HEK293 (cell line): ENCODE results near the gene CMTM5.

Experiments
- CTCF ChIA-PET: fragments of 350-600 bp; formaldehyde crosslinking; extraction: SDS; loops from one replicate; lab custom pipeline; 2021; ENCODE audit warnings: antibody characterized with exemption; lab: Yijun Ruan, JAX
- POLR2A ChIA-PET: fragments of 300-600 bp; formaldehyde crosslinking; extraction: SDS; loops from one replicate; lab custom pipeline; 2020; ENCODE audit warnings: antibody characterized with exemption, inconsistent platforms; lab: Yijun Ruan, JAX
- H3K27ac ChIP-seq: fragments of 200-500 bp; sonication (Bioruptor generic); 2 replicates; pipeline ENCODE4 v1.5.1; 2014; ENCODE audit warnings: low read depth, low read length, control low read depth, inconsistent platforms; ENCODE audit errors: extremely low read depth
- H3K36me3 ChIP-seq, 2 experiments: fragments of 200-500 bp in 1 of 2; sonication (Bioruptor generic) in 1 of 2; 1 replicate in 1 of 2; 2 replicates in 1 of 2; pipeline ENCODE4 v1.5.1; 2014 to 2017; ENCODE audit warnings: inconsistent platforms in 2 of 2, low read length in 2 of 2; ENCODE audit not compliant: control insufficient read depth in 2 of 2, insufficient read depth in 1 of 2
- H3K4me1 ChIP-seq: fragments of 200-500 bp; sonication (Bioruptor generic); 2 replicates; pipeline ENCODE4 v1.5.1; 2014; ENCODE audit warnings: mild to moderate bottlenecking, low read length, inconsistent platforms; ENCODE audit not compliant: control insufficient read depth, insufficient read depth
- H3K4me3 ChIP-seq: 2 replicates; pipeline ENCODE4 v1.5.1; 2011; ENCODE audit warnings: low read depth, mild to moderate bottlenecking, control low read depth, low read length, moderate library complexity
- H3K9me3 ChIP-seq: fragments of 200-500 bp; sonication (Bioruptor generic); 2 replicates; pipeline ENCODE4 v1.5.1; 2014; ENCODE audit warnings: low read depth, low read length, inconsistent platforms; ENCODE audit not compliant: control insufficient read depth, insufficient read depth
- GLI2 ChIP-seq: fragments of 450-650 bp; formaldehyde crosslinking; IDR thresholded peaks from 2 replicates; pipeline ENCODE4; 2017; ENCODE audit warnings: missing biosample characterization, missing genetic modification characterization, low read depth, borderline replicate concordance
- KLF9 ChIP-seq: fragments of 450-650 bp; formaldehyde crosslinking; IDR thresholded peaks from 2 replicates; pipeline ENCODE4 v1.5.1; 2016; ENCODE audit warnings: missing biosample characterization, missing genetic modification characterization, low read depth
- PRDM4 ChIP-seq: fragments of 450-650 bp; formaldehyde crosslinking; IDR thresholded peaks from 2 replicates; pipeline ENCODE4 v1.5.1; 2017; ENCODE audit warnings: missing biosample characterization, missing genetic modification characterization
- SETDB1 ChIP-seq: IDR thresholded peaks from one replicate; pipeline ENCODE4 v1.6.1; 2017; ENCODE audit warnings: mild to moderate bottlenecking, low read length, moderate library complexity, mixed read lengths; ENCODE audit not compliant: insufficient read length
- ZNF133 ChIP-seq: fragments of 450-650 bp; formaldehyde crosslinking; IDR thresholded peaks from 2 replicates; pipeline ENCODE4 v1.5.1; 2016; ENCODE audit warnings: missing biosample characterization, missing genetic modification characterization
- ZNF335 ChIP-seq: fragments of 450-650 bp; formaldehyde crosslinking; conservative IDR thresholded peaks from 2 replicates; pipeline ENCODE4 v1.5.1; 2016; ENCODE audit warnings: missing biosample characterization, missing genetic modification characterization
- ZNF423 ChIP-seq: fragments of 450-650 bp; formaldehyde crosslinking; IDR thresholded peaks from 2 replicates; pipeline ENCODE4 v1.5.1; 2016; ENCODE audit warnings: missing biosample characterization, missing genetic modification characterization
- ZNF76 ChIP-seq: fragments of 450-650 bp; formaldehyde crosslinking; IDR thresholded peaks from 2 replicates; pipeline ENCODE4; 2016; ENCODE audit warnings: low read depth, missing biosample characterization, missing genetic modification characterization, borderline replicate concordance
- TF ChIP-seq, protein P1 (sequence below): fragments of 450-650 bp; formaldehyde crosslinking; IDR thresholded peaks from 2 replicates; pipeline ENCODE4 v1.5.1; 2016; ENCODE audit warnings: missing biosample characterization, missing genetic modification characterization
- TF ChIP-seq, protein P2 (sequence below): IDR thresholded peaks from 2 replicates; pipeline ENCODE4 v1.6.1; 2011; ENCODE audit warnings: mild to moderate bottlenecking, low read depth, low read length, borderline replicate concordance
- TF ChIP-seq, protein P3 (sequence below): fragments of 450-650 bp; formaldehyde crosslinking; conservative IDR thresholded peaks from 2 replicates; pipeline ENCODE4 v1.5.1; 2016; ENCODE audit warnings: low read depth, missing biosample characterization, missing genetic modification characterization

CMTM5 gene

GRCh38 chr14:23335623-23336022 lies 41.2 kb upstream of the CMTM5 start:
- no peaks in the 10 kb centered on the region for H3K4me1 ChIP-seq
- ChIA-PET CTCF (interaction anchor here (0.6 to 1.2 kb wide), 2 partner anchors 12 to 45 kb away, joined by 3 read pairs; no protein-coding TSS in a partner anchor), POLR2A (no interaction called here)
- H3K27ac ChIP-seq = no peak overlapping the region
- no peak overlapping the region for H3K4me3 ChIP-seq
- no peaks in the 10 kb centered on the region for H3K9me3 ChIP-seq
- no peaks in the 10 kb centered on the region for H3K36me3 ChIP-seq
- no peak for TF ChIP-seq ZNF423 (tag by site-specific recombination)
- TF ChIP-seq, protein P1, sequence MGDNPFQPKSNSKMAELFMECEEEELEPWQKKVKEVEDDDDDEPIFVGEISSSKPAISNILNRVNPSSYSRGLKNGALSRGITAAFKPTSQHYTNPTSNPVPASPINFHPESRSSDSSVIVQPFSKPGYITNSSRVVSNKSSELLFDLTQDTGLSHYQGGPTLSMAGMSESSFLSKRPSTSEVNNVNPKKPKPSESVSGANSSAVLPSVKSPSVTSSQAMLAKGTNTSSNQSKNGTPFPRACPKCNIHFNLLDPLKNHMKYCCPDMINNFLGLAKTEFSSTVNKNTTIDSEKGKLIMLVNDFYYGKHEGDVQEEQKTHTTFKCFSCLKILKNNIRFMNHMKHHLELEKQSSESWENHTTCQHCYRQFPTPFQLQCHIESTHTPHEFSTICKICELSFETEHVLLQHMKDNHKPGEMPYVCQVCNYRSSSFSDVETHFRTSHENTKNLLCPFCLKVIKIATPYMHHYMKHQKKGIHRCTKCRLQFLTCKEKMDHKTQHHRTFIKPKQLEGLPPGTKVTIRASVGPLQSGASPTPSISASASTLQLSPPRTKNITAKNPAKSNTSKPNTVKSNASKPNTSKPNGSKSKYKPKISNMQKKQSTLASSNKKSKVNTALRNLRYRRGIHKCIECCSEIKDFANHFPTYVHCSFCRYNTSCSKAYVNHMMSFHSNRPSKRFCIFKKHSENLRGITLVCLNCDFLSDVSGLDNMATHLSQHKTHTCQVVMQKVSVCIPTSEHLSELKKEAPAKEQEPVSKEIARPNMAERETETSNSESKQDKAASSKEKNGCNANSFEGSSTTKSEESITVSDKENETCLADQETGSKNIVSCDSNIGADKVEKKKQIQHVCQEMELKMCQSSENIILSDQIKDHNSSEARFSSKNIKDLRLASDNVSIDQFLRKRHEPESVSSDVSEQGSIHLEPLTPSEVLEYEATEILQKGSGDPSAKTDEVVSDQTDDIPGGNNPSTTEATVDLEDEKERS = no peak
- no peak for TF ChIP-seq ZNF76 (tag by site-specific recombination)
- TF ChIP-seq ZNF133 (tag by site-specific recombination) = no peak
- TF ChIP-seq KLF9 (tag by site-specific recombination) = no peak
- TF ChIP-seq ZNF335 (tag by site-specific recombination) = no peak
- TF ChIP-seq GLI2 (tag by site-specific recombination) = no peak
- TF ChIP-seq, protein P2, sequence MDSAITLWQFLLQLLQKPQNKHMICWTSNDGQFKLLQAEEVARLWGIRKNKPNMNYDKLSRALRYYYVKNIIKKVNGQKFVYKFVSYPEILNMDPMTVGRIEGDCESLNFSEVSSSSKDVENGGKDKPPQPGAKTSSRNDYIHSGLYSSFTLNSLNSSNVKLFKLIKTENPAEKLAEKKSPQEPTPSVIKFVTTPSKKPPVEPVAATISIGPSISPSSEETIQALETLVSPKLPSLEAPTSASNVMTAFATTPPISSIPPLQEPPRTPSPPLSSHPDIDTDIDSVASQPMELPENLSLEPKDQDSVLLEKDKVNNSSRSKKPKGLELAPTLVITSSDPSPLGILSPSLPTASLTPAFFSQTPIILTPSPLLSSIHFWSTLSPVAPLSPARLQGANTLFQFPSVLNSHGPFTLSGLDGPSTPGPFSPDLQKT = no peak

DNA sequence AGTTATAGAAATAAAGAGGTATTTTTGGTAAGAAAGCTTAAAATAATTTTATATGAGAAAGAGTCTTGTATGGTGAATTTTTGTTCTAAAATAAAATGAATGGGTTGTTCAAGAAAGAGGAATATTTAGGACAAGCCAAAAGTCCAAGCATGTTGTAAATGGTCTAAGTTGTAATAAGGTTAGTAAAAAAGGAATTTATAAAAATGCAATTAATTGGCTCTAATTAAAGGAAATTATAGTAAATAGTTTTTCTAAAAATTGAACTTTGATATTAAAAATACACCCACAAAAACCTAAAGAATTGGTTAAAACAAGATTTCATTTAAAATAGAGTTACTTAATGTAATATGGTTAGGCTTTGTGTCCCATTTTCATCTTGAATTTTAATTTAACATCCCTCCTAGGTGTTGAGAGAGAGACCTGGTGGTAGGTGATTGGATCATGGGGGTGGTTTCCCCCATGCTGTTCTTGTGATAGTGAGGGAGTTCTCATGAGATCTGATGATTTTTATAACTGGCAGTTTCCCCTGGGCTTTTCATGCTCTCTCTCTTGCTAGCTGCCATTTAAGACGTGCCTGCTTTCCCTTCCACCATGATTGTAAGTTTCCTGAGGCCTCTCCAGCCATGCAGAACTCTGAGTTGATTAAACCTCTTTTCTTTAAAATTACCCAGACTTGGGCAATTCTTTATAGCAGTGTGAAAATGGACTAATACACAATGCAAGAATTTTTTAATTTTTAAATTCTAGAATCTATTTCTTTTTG lies 37.2 kb upstream of the CMTM5 start:
- Histone ChIP-seq H3K9me3 (no peaks in the 10 kb centered on the region), H3K4me3 (no peak overlapping the region), H3K36me3 (no peaks in the 10 kb centered on the region), H3K4me1 (no peaks in the 10 kb centered on the region), H3K27ac (no peak overlapping the region)
- POLR2A ChIA-PET = no interaction called here
- TF ChIP-seq PRDM4 (tag by site-specific recombination) (no peak), SETDB1 (peak; percentile 98)
- TF ChIP-seq, protein P3, sequence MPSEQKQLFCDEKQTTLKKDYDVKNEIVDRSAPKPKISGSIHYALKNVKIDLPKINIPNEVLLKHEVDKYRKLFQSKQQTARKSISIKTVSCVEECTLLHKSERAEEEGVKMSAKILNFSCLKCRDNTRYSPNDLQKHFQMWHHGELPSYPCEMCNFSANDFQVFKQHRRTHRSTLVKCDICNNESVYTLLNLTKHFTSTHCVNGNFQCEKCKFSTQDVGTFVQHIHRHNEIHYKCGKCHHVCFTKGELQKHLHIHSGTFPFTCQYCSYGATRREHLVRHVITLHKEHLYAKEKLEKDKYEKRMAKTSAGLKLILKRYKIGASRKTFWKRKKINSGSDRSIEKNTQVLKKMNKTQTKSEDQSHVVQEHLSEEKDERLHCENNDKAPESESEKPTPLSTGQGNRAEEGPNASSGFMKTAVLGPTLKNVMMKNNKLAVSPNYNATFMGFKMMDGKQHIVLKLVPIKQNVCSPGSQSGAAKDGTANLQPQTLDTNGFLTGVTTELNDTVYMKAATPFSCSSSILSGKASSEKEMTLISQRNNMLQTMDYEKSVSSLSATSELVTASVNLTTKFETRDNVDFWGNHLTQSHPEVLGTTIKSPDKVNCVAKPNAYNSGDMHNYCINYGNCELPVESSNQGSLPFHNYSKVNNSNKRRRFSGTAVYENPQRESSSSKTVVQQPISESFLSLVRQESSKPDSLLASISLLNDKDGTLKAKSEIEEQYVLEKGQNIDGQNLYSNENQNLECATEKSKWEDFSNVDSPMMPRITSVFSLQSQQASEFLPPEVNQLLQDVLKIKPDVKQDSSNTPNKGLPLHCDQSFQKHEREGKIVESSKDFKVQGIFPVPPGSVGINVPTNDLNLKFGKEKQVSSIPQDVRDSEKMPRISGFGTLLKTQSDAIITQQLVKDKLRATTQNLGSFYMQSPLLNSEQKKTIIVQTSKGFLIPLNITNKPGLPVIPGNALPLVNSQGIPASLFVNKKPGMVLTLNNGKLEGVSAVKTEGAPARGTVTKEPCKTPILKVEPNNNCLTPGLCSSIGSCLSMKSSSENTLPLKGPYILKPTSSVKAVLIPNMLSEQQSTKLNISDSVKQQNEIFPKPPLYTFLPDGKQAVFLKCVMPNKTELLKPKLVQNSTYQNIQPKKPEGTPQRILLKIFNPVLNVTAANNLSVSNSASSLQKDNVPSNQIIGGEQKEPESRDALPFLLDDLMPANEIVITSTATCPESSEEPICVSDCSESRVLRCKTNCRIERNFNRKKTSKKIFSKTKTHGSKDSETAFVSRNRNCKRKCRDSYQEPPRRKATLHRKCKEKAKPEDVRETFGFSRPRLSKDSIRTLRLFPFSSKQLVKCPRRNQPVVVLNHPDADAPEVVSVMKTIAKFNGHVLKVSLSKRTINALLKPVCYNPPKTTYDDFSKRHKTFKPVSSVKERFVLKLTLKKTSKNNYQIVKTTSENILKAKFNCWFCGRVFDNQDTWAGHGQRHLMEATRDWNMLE = peak; percentile 33; the same call in 1 of the 2 replicates
- CTCF ChIA-PET = interaction anchor here (0.6 to 0.9 kb wide), 2 partner anchors 40 to 231 kb away, joined by 3 to 4 read pairs; no protein-coding TSS in a partner anchor
